GM19452 (cell line): ENCODE results near the gene RICTOR.

Experiments used
- ATAC-seq: cut with Tn5 transposase; IDR thresholded peaks from one replicate; pipeline ENCODE4 v1.9.1; 2021; ENCODE audit not compliant: unreplicated experiment

RICTOR gene, protein sequence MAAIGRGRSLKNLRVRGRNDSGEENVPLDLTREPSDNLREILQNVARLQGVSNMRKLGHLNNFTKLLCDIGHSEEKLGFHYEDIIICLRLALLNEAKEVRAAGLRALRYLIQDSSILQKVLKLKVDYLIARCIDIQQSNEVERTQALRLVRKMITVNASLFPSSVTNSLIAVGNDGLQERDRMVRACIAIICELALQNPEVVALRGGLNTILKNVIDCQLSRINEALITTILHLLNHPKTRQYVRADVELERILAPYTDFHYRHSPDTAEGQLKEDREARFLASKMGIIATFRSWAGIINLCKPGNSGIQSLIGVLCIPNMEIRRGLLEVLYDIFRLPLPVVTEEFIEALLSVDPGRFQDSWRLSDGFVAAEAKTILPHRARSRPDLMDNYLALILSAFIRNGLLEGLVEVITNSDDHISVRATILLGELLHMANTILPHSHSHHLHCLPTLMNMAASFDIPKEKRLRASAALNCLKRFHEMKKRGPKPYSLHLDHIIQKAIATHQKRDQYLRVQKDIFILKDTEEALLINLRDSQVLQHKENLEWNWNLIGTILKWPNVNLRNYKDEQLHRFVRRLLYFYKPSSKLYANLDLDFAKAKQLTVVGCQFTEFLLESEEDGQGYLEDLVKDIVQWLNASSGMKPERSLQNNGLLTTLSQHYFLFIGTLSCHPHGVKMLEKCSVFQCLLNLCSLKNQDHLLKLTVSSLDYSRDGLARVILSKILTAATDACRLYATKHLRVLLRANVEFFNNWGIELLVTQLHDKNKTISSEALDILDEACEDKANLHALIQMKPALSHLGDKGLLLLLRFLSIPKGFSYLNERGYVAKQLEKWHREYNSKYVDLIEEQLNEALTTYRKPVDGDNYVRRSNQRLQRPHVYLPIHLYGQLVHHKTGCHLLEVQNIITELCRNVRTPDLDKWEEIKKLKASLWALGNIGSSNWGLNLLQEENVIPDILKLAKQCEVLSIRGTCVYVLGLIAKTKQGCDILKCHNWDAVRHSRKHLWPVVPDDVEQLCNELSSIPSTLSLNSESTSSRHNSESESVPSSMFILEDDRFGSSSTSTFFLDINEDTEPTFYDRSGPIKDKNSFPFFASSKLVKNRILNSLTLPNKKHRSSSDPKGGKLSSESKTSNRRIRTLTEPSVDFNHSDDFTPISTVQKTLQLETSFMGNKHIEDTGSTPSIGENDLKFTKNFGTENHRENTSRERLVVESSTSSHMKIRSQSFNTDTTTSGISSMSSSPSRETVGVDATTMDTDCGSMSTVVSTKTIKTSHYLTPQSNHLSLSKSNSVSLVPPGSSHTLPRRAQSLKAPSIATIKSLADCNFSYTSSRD (N-terminal part only)

DNA sequence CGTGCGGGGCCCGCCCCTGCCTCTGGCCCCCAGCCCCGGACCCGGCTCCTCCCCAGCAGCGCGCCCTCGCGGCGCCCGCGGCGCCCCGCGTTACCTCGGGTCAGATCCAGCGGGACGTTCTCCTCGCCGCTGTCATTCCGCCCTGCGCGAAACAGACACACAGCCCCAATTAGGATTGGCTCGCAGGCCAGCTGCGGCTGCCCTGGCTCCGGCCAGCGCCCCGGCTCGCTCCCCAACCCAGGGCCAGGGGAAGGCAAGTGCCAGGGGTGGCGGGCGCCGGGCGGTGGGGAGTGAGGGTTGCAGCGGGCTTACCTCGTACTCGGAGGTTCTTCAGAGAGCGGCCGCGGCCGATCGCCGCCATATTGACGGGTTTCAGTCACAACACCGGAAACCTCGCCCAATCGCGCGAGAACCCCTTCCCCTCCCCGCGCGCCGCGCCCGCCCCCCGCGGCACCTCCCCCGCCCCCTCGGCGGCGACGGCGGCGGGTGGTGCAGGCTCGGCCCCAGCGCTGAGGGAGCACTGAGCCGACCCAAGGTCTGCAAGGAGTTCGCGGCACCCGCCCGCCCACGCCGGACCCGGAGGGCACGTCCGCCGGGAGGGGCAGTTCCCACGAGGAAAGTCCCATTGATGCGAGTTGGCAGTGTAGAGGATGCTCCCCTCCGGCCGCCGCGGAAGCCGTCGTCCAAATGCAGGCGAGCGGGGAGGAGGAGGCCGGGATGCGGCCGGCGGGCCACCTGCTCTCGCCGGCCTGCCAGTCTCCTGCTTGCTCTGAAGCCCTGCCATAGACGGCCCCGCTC lies at the start of gene RICTOR:
Gene RICTOR (minus strand): TSS at position 383 of the 798 bp plus-strand sequence. CDS start 22 bp downstream, at position 361.
- ATAC-seq: peak; percentile 67

DNA sequence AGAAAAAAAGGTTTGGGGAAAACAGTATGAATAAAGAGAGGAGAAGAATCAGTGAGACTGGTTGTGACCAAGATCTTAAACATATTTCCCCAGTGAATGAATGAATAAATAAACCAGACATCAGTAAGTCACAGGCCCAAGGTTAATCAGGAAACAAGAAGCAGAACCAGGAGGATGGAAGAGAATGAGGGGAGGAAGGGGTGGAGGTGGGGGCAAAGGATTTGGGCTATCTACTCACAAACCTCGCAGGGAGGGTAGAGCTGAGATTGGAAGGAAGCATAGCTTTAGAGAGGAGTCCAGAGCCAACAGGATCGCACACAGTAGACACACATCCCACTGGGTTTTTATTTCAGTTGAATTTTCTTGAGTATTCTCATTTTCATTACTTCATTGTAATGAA lies 47.7 kb upstream of the RICTOR start:
- ATAC-seq: no peak

DNA sequence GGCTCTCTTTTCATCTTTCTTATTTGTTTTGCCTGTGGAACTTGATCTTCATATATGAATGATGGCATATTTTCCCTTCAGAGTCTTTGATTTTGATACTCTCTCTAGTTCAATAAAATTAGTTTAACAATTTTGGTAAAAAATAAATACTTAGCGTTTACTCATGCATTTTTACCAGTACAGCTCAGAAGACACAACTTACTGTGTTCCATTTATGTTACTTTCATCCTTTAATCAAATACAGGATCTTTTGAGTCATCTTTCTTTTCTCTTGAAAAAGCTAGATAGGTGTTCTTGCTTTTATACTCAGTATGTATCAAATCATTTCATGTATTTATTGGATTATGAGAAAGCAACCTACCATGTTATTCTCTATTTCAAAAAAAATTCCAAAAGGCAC lies 47.1 kb upstream of the RICTOR start:
- no peak for ATAC-seq

DNA sequence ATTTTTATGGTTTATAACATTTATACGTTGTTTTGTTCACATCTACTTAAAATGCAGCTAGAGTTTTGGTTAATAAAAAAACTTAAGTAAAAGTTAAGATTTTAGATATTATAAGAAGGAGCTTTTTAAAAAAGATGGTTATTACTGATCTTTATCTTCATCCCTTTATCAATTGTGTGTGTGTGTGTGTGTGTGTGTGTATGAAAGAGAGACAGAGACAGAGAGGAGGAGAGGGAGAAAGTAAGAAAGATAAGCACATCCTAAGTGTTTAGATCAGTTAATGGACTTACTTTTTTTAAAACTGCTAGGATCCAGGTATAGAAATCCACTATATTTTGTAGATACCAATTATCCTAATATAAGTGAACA lies 45.8 kb upstream of the RICTOR start:
- ATAC-seq: no peak

DNA sequence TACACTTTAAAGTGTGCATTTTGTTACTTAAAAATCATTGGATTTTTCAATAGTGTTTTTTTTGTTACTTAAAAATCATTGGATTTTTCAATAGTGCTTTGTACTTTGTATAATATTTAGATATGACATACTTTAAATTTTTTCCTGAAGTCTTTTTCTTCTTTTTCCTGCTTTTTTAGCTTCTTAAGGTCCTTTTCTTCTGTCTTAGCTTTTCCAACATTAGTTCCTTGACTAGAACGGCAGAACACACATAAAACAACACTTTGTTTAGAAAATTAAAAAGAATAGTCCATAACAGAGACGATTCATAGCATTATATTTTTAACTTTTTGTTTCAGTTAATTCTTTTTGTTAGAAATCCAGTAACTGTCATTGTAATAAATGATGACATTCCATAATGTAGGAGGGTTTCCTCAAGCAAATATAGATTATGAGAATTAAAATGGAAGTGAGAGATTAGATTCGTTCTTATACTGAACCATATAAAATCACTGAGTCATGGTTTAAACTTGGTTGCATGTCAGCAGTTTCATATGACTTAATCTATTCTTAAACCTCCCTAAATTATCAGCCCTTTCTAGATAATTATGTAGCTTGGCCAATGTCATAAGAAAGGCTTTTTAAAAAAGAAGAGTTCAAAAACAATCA lies 45.3 kb upstream of the RICTOR start:
- ATAC-seq: no peak

DNA sequence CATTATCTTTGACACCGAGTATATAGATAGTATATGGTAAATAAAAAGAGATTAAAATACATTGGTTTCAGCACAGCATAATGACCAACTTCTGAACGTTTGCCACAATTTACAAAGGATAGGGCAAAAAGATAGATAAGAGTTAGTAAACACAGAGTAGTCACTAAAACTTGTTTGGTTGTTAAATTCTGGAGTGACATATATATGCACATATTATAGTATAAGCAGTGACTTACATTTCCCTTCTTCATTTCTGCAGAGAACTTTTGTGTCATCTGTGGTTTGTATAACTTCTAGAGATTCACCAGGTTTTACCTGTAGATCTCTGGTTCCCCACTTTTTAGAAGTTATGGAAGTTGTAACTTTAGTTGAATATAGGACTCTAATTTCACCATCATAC lies 44.4 kb upstream of the RICTOR start:
- no peak for ATAC-seq

DNA sequence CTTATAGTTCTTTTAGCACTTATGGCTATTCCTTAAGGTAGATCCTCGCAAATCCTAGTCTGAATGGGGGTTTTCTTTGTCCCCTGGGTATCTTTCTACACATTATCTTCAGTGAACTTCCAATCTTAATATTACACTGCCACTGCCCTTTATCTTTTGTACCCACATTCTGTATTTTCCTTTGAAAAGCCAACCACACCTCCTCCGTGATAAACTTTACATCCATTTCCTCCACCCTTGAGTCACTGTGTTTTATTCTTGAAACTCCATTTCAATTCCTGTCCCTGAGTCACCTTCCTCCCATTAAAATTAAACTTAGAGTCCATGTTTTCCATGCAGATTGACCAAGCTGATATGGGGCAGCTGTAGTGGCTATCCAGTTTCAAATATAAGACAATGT lies 43.2 kb upstream of the RICTOR start:
- ATAC-seq: no peak

DNA sequence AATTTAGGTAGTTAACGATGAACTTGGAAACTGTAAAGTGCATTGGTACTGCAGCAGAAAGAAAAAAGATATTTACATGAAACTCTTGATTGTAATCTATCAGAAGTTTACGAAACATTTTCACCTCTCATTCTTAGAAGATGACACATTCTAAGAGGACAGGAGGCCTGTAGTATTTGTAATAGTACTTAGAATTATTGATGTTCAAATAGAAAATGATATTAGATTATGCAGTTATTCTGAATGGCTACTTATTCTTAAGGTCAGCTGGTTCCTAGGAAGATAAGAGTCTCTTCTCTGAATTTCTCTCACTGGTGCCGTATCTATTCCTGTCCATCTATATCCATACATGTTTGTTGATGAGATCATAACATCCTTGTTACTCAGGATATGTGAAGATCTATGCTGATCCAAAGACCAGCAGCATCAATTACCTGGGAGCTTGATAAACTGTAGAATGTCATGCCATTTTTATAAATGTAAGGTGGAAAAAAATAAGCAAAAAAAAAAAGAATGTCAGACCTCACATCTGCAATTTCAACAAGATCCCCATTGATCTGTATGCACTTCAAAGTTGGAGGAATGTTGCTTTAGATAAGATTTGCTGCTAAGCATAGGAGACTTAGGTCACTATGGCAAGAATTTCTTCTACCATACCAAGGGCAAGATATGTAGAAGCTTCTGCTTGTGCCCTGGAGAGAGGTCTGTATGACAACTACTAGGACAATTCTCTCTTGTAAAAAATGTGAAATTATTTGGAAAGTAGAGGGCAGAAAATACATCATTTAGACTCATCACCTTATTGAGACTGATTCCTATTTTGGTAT lies 42.4 kb upstream of the RICTOR start:
- ATAC-seq: no peak

DNA sequence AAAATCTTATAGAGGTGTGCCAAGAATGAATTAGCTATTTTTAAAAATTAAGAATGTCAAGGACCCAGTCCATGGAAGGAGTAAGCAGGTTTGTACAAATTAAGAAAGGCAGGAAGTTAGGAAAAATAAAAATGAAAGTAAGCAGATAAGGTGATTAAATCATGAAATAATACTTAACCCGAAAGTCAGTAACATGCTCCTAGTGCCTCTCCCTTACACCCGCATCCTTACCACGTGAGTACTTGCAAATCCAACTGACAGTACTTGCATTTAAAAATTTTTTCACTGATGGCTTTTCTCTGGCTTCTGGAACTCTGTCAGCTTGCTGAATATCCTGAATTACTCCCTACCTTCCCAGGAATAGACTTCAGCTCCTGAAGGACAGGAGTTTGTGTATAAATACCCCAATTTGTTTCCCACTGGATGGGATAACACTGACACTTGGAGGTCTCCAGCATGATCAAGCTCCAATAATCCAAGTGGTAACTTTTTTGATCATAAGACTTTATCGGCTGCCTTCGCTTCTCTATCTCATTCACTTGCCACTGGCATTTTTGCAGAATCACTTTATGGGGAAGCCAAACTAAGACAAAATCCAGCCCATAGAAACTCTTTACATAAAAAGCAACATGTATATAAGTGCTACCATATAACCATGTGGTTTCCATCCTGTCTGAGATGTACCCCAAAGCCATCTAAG lies 41.6 kb upstream of the RICTOR start:
- ATAC-seq: no peak

DNA sequence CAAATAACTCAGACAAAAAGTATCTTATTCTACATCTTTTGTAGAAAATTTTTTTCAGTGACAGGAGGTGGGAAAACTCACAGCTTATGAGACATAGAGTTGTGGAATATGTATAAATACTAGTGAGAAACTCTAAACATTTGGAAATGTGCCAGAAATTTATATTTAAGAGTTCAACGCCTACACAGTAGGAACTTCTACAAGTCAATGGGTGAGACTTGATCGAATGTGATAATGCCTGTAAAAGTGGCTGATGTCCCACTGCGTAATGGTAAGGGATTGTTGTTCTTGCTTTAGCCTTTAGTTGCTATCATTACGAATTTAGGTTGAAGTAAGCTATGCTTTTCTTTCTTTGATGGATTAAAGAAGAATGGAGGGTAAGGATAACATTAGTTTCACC lies 40.0 kb upstream of the RICTOR start:
- ATAC-seq: no peak

DNA sequence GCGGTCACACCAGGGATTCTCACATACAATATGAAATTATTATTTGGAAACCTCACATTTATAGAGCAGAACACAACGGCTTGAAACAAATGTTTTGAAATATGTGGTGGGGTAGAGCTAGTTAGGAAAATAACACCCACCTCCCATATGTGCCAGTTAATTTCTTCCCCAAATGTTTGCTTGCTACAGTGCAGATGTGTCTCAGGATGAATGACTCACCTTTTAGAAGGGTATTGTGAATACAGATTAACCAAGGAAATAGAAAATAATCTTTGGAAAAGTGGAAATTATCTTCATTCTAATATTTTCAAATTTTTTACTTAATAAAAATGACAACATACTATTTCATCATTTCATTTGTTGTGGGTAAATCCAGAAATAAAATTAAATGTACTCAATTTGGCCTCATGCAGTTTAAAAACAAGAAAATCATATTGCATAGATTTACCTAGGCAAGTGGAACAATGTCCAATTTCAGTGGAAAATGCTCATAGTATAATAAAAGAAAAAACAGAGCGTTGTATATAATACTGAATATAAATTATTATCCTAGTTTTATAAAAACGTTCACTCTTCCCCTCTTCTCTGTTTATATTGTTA lies 39.3 kb upstream of the RICTOR start:
- ATAC-seq: no peak

DNA sequence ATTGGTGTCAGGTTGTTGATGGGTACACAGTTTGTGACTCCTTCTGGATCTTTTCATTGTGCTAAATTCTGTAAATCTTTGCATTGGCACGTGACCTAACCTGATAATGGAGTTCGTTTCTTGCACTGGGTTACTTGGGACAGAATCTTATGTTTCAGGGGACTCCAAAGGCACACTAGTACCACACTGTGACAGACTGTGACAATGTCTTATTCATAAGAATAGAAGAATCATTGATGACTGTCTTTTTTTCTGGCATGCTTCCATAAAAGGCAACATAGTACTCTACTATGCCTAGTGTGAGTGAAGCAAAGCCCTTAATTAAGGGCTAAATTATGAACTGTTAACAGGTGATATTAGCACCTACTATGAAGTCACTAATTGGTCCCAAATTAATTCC lies 35.4 kb upstream of the RICTOR start:
- ATAC-seq: no peak

DNA sequence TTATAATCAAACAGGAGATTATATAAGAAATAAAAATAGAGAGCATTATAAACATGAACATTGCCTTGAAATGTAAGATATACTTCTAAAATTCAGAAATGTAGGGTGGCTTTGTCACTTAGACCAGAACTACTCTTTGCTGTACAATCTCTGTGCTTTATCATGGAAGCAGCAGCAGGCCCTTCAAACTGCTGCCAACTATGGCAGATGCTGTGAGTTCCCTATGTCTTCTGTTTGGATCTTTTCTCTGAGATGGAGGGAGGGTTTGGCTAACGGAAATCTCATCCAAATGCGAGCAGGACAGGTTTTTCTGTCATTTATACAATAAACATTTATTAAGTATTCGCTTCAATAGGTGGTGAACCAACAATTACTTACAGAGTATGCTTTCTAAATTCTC lies 34.8 kb upstream of the RICTOR start:
- ATAC-seq: no peak

DNA sequence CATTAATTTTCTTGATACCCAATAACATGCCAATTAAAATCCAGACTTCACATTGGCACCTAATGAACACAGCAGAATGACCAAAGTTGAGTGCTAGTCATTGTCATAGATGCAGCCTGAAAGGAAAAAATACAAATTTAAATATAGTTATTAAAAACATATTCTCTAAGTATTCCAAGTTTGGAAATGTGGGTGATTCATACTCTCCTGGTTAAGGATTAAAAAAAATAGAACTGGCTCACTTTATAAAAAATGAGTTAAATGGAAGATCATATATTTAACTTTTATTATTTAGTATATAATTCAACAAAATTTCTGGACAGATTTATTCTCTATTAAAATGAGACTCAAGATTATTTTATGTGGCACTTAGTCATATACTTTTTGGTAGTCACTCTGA lies 33.2 kb upstream of the RICTOR start:
- no peak for ATAC-seq

DNA sequence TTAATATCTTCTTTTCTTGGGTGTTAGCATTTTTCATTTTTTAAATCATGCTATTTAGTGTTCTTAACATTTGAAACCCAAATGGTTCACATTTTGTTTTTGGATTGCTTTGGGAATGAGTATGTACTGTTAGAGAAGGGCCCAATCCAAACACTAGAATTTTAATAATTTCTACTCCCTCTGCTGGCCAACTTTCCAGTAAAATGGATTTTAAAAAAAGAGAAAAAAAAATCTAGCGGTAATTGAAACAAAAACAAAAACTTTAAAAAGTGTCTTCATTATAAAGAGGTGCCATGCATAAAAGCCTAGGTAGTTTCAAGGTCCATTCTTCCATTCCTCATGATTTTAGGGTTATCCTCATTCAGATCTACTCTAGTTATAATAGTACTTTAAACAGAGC lies 32.1 kb upstream of the RICTOR start:
- ATAC-seq: no peak

DNA sequence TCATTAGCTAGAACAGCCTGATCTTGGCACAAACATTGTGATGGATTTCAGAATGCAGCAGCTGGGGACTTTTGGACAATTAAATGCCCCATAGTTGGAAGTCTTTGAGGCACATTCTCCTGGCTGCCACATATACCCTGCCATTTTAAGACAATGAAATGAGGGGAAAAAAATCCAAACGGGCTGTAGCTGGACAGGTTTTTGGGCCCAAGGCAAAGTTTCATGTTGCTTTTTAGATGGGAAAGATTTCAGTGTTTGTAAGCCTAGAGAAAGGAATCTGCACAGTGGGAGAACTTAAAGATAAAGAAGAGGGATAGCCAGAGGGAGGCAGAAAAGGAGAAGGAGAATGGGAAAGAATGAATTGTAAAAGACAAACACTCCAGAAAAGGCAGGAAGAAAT lies 30.0 kb upstream of the RICTOR start:
- no peak for ATAC-seq

DNA sequence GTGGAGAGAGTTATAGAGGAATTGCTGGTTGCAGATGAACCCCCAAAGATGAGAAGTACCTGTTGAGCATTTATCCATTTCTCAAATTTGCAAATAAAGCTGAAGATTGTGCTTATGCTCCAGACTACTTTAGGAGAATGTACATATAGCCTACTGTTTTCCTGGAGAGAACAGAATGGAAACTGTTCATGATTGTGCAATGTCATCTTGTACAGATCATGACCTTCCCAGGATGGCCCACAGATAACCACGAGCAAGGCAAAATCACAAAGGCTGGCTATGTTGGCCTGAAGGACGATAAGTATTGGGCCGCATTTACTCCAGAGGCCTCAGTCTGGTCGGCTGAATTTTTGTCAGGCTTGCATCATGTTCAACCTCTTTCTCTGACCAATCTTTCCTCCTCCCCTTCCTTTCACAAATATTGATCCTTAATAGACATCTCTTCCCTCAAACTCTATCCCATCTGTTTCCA lies 28.5 kb upstream of the RICTOR start:
- no peak for ATAC-seq

DNA sequence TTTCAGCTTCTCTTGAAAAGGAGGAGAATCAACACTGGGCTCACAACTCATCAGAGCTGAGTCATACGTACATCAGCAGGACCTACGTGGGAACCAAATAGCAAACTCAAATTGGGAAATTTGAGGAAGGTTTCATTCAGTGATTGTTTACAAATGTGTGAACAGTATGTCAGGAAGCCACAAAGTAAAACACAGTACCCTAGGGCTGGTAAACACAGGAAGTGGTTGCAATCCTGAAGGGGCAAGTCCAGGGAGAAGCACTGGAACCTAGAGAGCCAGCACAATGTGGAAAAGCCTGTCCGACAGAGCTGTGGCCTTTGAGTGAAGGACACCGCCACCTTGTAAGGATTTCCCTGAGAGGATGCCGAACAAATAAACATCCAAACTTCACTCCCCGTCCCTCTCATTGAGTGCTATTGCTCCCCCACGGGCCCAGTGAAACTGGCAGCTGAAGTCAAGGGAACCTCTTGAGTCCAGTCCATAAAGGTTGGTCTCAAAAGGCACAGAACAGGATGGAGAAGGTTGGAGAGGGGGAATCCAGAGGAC lies 26.7 kb upstream of the RICTOR start:
- no peak for ATAC-seq
